Caco-2 (cell line): Measurements from ENCODE around the gene MAML2. TPM values are rescaled to one million over a fixed set of nuclear protein-coding genes. Genes with fewer than 3 reads are reported as not detected.

Source experiments
- BruUV-seq: library from RNA; stranded (reverse); fragments of 400-500 nt; replicated peaks from 2 replicates; lab custom pipeline; 2021; lab: Mats Ljungman, UMichigan
- CTCF ChIA-PET: fragments of 300-600 bp; sonication (Branson Sonifier 250); formaldehyde crosslinking; loops from one replicate; lab custom pipeline; 2022; ENCODE audit warnings: antibody characterized with exemption; lab: Charles Lee
- POLR2A ChIA-PET: fragments of 300-600 bp; sonication (Branson Sonifier 250); formaldehyde crosslinking; loops from one replicate; lab custom pipeline; 2022; ENCODE audit warnings: antibody characterized with exemption; lab: Charles Lee
- DNase-seq, 2 experiments: peaks; one replicate each; pipeline versions ENCODE4 v3.0.0 to v3.0.0-alpha.2; 2020 to 2022
- H3K27me3 ChIP-seq: replicated peaks from 2 replicates; pipeline ENCODE4 v1.6.0; 2011; ENCODE audit warnings: low read length; ENCODE audit not compliant: control insufficient read depth, insufficient read depth
- H3K36me3 ChIP-seq: 2 replicates; pipeline ENCODE4 v1.5.1; 2011; ENCODE audit warnings: low read length; ENCODE audit not compliant: control insufficient read depth, insufficient read depth
- H3K4me1 ChIP-seq: fragments of 250-450 bp; sonication (Bioruptor Pico); 2 replicates; pipeline ENCODE4 v1.5.1; 2020; ENCODE audit warnings: mild to moderate bottlenecking
- H3K4me3 ChIP-seq: 2 replicates; pipeline ENCODE4 v1.5.1; 2011; ENCODE audit warnings: low read depth, mild to moderate bottlenecking, control low read depth, low read length
- H3K9me3 ChIP-seq: fragments of 250-450 bp; sonication (Bioruptor Pico); 2 replicates; pipeline ENCODE4 v1.5.1; 2020; ENCODE audit warnings: mild to moderate bottlenecking, moderate library complexity
- H3K27ac Mint-ChIP-seq: one replicate; pipeline ENCODE4 v1.8.0; 2022; ENCODE audit warnings: mixed read lengths; ENCODE audit not compliant: unreplicated experiment
- H3K27me3 Mint-ChIP-seq: one replicate; pipeline ENCODE4 v1.8.0; 2022; ENCODE audit warnings: mixed read lengths; ENCODE audit not compliant: insufficient read depth, unreplicated experiment
- H3K36me3 Mint-ChIP-seq: one replicate; pipeline ENCODE4 v1.8.0; 2022; ENCODE audit warnings: mild to moderate bottlenecking, mixed read lengths; ENCODE audit not compliant: insufficient read depth, unreplicated experiment
- H3K4me1 Mint-ChIP-seq: one replicate; pipeline ENCODE4 v1.8.0; 2022; ENCODE audit warnings: low read depth, mixed read lengths; ENCODE audit not compliant: unreplicated experiment
- H3K4me3 Mint-ChIP-seq: one replicate; pipeline ENCODE4 v1.8.0; 2022; ENCODE audit warnings: mild to moderate bottlenecking, moderate library complexity, mixed read lengths; ENCODE audit not compliant: unreplicated experiment
- H3K9me3 Mint-ChIP-seq: one replicate; pipeline ENCODE4 v1.8.0; 2022; ENCODE audit warnings: mixed read lengths; ENCODE audit not compliant: unreplicated experiment
- CTCF ChIP-seq, 2 experiments: fragments of 200-600 bp in 1 of 2; IDR thresholded peaks; 1 replicate in 1 of 2; 2 replicates in 1 of 2; pipeline versions ENCODE4 v1.5.1 to v1.8.0; 2011 to 2022; ENCODE audit warnings: antibody characterized with exemption in 1 of 2, control low read depth in 1 of 2, inconsistent platforms in 1 of 2, low read depth in 1 of 2, low read length in 1 of 2, mild to moderate bottlenecking in 1 of 2, moderate library complexity in 1 of 2; ENCODE audit not compliant: insufficient read depth in 1 of 2, severe bottlenecking in 1 of 2, unreplicated experiment in 1 of 2
- intact Hi-C: fragments of 100-400 bp; cut with micrococcal nuclease; formaldehyde crosslinking; loops from one replicate; pipeline ENCODE4 v1.10.0; 2022; ENCODE audit not compliant: unreplicated experiment
- total RNA-seq: library from RNA; stranded (reverse); gene quantifications from 2 replicates; pipeline ENCODE4 v1.2.3, GENCODE V29; 2022

MAML2 gene
- total RNA-seq, 1 experiment from 2014 or later = 11.5 TPM

GRCh38 chr11:96306600-96306932 is 36.4 kb downstream of the MAML2 start:
- no peak for TF ChIP-seq CTCF (IDR thresholded peaks at IDR 0.05; ENCODE audit: insufficient read depth in 1 of 2, low read depth in 1 of 2, low read length in 1 of 2, severe bottlenecking in 1 of 2, unreplicated experiment in 1 of 2)

GRCh38 chr11:96306071-96306470 is 36.9 kb downstream of the MAML2 start:
- intact Hi-C loops = no loop called here
- Histone ChIP-seq H3K4me1 (peaks cover 15% of the 10 kb centered on the region), H3K36me3 (no peaks in the 10 kb centered on the region), H3K9me3 (no peaks in the 10 kb centered on the region), H3K4me3 (no peak overlapping the region), H3K27me3 (no peaks in the 10 kb centered on the region)
- no peaks in the 10 kb centered on the region for H3K36me3 Mint-ChIP-seq
- POLR2A ChIA-PET = interaction anchor here (0.8 kb wide), 1 partner anchor 8 kb away, joined by 3 read pairs; no protein-coding TSS in a partner anchor
- CTCF ChIA-PET = interaction anchor here (0.6 kb wide), 1 partner anchor 32 kb away, joined by 4 read pairs; no protein-coding TSS in a partner anchor
- H3K4me1 Mint-ChIP-seq = peaks cover 29% of the 10 kb centered on the region
- BruUV-seq = no TSS peak
- H3K27ac Mint-ChIP-seq = no peak overlapping the region
- no peak overlapping the region for H3K4me3 Mint-ChIP-seq
- H3K9me3 Mint-ChIP-seq = no peaks in the 10 kb centered on the region
- no peak for TF ChIP-seq CTCF (IDR thresholded peaks at IDR 0.05; ENCODE audit: insufficient read depth in 1 of 2, low read depth in 1 of 2, low read length in 1 of 2, severe bottlenecking in 1 of 2, unreplicated experiment in 1 of 2)
- no peak for DNase-seq
- no peaks in the 10 kb centered on the region for H3K27me3 Mint-ChIP-seq

More at GRCh38 chr11:96306600-96306932, 36.4 kb downstream of the MAML2 start:
- CTCF ChIA-PET = interaction anchor here (0.6 to 1.6 kb wide), 2 partner anchors 32 to 36 kb away, joined by 4 to 7 read pairs; partner anchors contain the start of gene MAML2
- BruUV-seq = no TSS peak
- Mint-ChIP-seq H3K27ac (no peak overlapping the region), H3K9me3 (no peaks in the 10 kb centered on the region), H3K4me1 (peaks cover 32% of the 10 kb centered on the region), H3K4me3 (no peak overlapping the region), H3K27me3 (no peaks in the 10 kb centered on the region), H3K36me3 (no peaks in the 10 kb centered on the region)
- intact Hi-C loops = no loop called here
- DNase-seq = no peak
- Histone ChIP-seq H3K27me3 (no peaks in the 10 kb centered on the region), H3K36me3 (no peaks in the 10 kb centered on the region), H3K4me3 (no peak overlapping the region), H3K4me1 (peaks cover 20% of the 10 kb centered on the region), H3K9me3 (no peaks in the 10 kb centered on the region)
- POLR2A ChIA-PET = interaction anchor here (0.8 kb wide), 1 partner anchor 7 kb away, joined by 3 read pairs; no protein-coding TSS in a partner anchor

GRCh38 chr11:96303980-96304379 is 39.0 kb downstream of the MAML2 start:
- peaks cover 18% of the 10 kb centered on the region for H3K4me1 Mint-ChIP-seq
- H3K27ac Mint-ChIP-seq = no peak overlapping the region
- Histone ChIP-seq H3K36me3 (no peaks in the 10 kb centered on the region), H3K4me1 (peaks cover 3% of the 10 kb centered on the region), H3K27me3 (no peaks in the 10 kb centered on the region), H3K9me3 (no peaks in the 10 kb centered on the region), H3K4me3 (no peak overlapping the region)
- ChIA-PET CTCF (interaction anchor here (1.4 kb wide), 1 partner anchor 39 kb away, joined by 4 read pairs; the partner anchor contains the start of gene MAML2), POLR2A (no interaction called here)
- no TSS peak for BruUV-seq
- H3K4me3 Mint-ChIP-seq = no peak overlapping the region
- no peak for DNase-seq
- H3K9me3 Mint-ChIP-seq = no peaks in the 10 kb centered on the region
- H3K36me3 Mint-ChIP-seq = no peaks in the 10 kb centered on the region
- intact Hi-C loops = no loop called here
- TF ChIP-seq CTCF (IDR thresholded peaks at IDR 0.05; ENCODE audit: insufficient read depth in 1 of 2, low read depth in 1 of 2, low read length in 1 of 2, severe bottlenecking in 1 of 2, unreplicated experiment in 1 of 2) = no peak
- H3K27me3 Mint-ChIP-seq = no peaks in the 10 kb centered on the region
